K562 (cell line): ENCODE measurements around the gene USP6. TPM values are rescaled to one million over a fixed set of nuclear protein-coding genes. Genes with fewer than 3 reads are reported as not detected.

ENCODE experiments used
- ATAC-seq: fragments of 200-7000 bp; cut with Tn5 transposase; 3 replicates; pipeline ENCODE4 v1.9.1; 2020; ENCODE audit warnings: moderate library complexity
- BruUV-seq: library from RNA; stranded (reverse); fragments of 400-500 nt; replicated peaks from 2 replicates; lab custom pipeline; 2021; lab: Mats Ljungman, UMichigan
- CTCF ChIA-PET: fragments of 300-600 bp; formaldehyde crosslinking; extraction: SDS; loops from one replicate; lab custom pipeline; 2021; ENCODE audit warnings: low intra/inter-chr PET ratio; lab: Yijun Ruan, JAX
- POLR2A ChIA-PET: fragments of 300-600, 350-650 bp; sonication (Branson Sonifier 250); formaldehyde crosslinking; extraction: SDS; loops from one replicate; lab custom pipeline; 2021; ENCODE audit warnings: antibody characterized with exemption, inconsistent platforms; lab: Yijun Ruan, JAX
- DNase-seq, 4 experiments: peaks; one replicate each; pipeline versions ENCODE4 v3.0.0 to v3.0.0-alpha.2; 2011 to 2018; ENCODE audit warnings: low spot score in 3 of 4, mixed read lengths in 3 of 4; ENCODE audit errors: extremely low read depth in 1 of 4
- FAIRE-seq: peaks from 2 replicates; lab custom pipeline; 2011; peaks lifted over from hg19 to GRCh38; lab: Jason Lieb, UNC
- H2AFZ ChIP-seq: 2 replicates; pipeline ENCODE4 v1.6.0; 2011; ENCODE audit warnings: low read depth, low read length, control low read depth, inconsistent platforms
- H3K27ac ChIP-seq: fragments of 200-600 bp; 3 replicates; pipeline ENCODE4 v1.8.0; 2011; ENCODE audit warnings: low read depth, mild to moderate bottlenecking, control low read depth, inconsistent platforms, low read length, moderate library complexity, mixed read lengths; ENCODE audit errors: extremely low read depth
- H3K27me3 ChIP-seq, 2 experiments: fragments of 300-600 bp in 1 of 2; 2 replicates in 1 of 2; 3 replicates in 1 of 2; pipeline versions ENCODE4 v1.6.0 to v1.8.0; 2011; ENCODE audit warnings: inconsistent platforms in 2 of 2, low read length in 2 of 2, mild to moderate bottlenecking in 1 of 2, mixed read lengths in 1 of 2, moderate library complexity in 1 of 2; ENCODE audit not compliant: control insufficient read depth in 2 of 2, insufficient read depth in 2 of 2
- H3K36me3 ChIP-seq: fragments of 300-600 bp; 3 replicates; pipeline ENCODE4 v1.8.0; 2011; ENCODE audit warnings: mild to moderate bottlenecking, low read length, inconsistent platforms; ENCODE audit not compliant: control insufficient read depth, insufficient read depth
- H3K4me1 ChIP-seq, 2 experiments: fragments of 200-600 bp in 1 of 2; replicated peaks in 1 of 2; 2 replicates in 1 of 2; 3 replicates in 1 of 2; pipeline versions ENCODE4 v1.5.1 to v1.8.0; 2011; ENCODE audit warnings: inconsistent platforms in 2 of 2, low read length in 2 of 2, mild to moderate bottlenecking in 1 of 2, mixed read lengths in 1 of 2, moderate library complexity in 1 of 2; ENCODE audit not compliant: control insufficient read depth in 2 of 2, insufficient read depth in 2 of 2
- H3K4me2 ChIP-seq: 2 replicates; pipeline ENCODE4 v1.6.1; 2011; ENCODE audit warnings: low read length, control low read depth, inconsistent platforms, mixed read lengths; ENCODE audit not compliant: insufficient read depth
- H3K4me3 ChIP-seq: fragments of 200-600 bp; sonication (generic), shearing (Covaris generic); 2 replicates; pipeline ENCODE4 v1.5.1; 2016; ENCODE audit warnings: control low read depth, inconsistent platforms
- H3K79me2 ChIP-seq: fragments of 200-600 bp; 3 replicates; pipeline ENCODE4 v1.8.0; 2011; ENCODE audit warnings: low read length, inconsistent platforms; ENCODE audit not compliant: control insufficient read depth, insufficient read depth
- H3K9ac ChIP-seq, 2 experiments: 2 replicates each; pipeline versions ENCODE4 v1.6.0 to v1.6.1; 2011; ENCODE audit warnings: low read depth in 2 of 2, low read length in 2 of 2, control low read depth in 1 of 2, inconsistent platforms in 1 of 2, mild to moderate bottlenecking in 1 of 2, mixed read lengths in 1 of 2; ENCODE audit not compliant: insufficient read depth in 1 of 2
- H3K9me1 ChIP-seq: one replicate; pipeline ENCODE4 v1.6.0; 2011; ENCODE audit warnings: inconsistent platforms, mild to moderate bottlenecking, low read length, moderate library complexity; ENCODE audit not compliant: control insufficient read depth, insufficient read depth
- H3K9me3 ChIP-seq: replicated peaks from 2 replicates; pipeline ENCODE4 v1.5.1; 2011; ENCODE audit warnings: low read depth, low read length, inconsistent platforms; ENCODE audit not compliant: control insufficient read depth, insufficient read depth
- H4K20me1 ChIP-seq: replicated peaks from 2 replicates; pipeline ENCODE4 v1.6.1; 2011; ENCODE audit warnings: low read length, inconsistent platforms, mixed read lengths; ENCODE audit not compliant: control insufficient read depth, insufficient read depth
- CTBP1 ChIP-seq: fragments of 450-650 bp; IDR thresholded peaks from 2 replicates; pipeline ENCODE4 v1.6.1; 2016; ENCODE audit warnings: borderline replicate concordance
- TRIM28 ChIP-seq: fragments of 450-650 bp; IDR thresholded peaks from 2 replicates; pipeline ENCODE4 v1.6.1; 2017
- ZFP1 ChIP-seq: fragments of 450-650 bp; formaldehyde crosslinking; IDR thresholded peaks from 2 replicates; pipeline ENCODE4 v1.4.0; 2020; ENCODE audit warnings: mild to moderate bottlenecking, mixed read lengths
- ZNF253 ChIP-seq: fragments of 250-450 bp; sonication (Bioruptor Pico); conservative IDR thresholded peaks from 2 replicates; pipeline ENCODE4 v1.6.1; 2021; ENCODE audit warnings: mild to moderate bottlenecking
- ZNF395 ChIP-seq: fragments of 200-800 bp; sonication (Bioruptor generic); IDR thresholded peaks from 2 replicates; pipeline ENCODE4 v1.6.1; 2017; ENCODE audit warnings: missing genetic modification characterization, missing compliant biosample characterization
- WGBS: fragments of 100-300 bp; shearing (Covaris generic); methylation state at CpG from one replicate; pipeline ENCODE4 v1.1.6; 2016; ENCODE audit warnings: low coverage, mixed read lengths; ENCODE audit not compliant: insufficient coverage; ENCODE audit errors: missing lambda C conversion rate; 5-methylcytosine and 5-hydroxymethylcytosine counted together
- in situ Hi-C: fragments of 300-500 bp; cut with MboI; formaldehyde crosslinking; loops from 4 replicates; pipeline ENCODE4 v1.15.0; 2018; ENCODE audit warnings: inconsistent platforms, mixed read lengths
- intact Hi-C: fragments of 100-400 bp; cut with micrococcal nuclease; formaldehyde crosslinking; loops from 2 replicates; pipeline ENCODE4 v1.14.2; 2022
- polyA plus RNA-seq, 8 experiments: library from polyadenylated mRNA; depleted of rRNA in 4 of 8; stranded (reverse) in 5 of 8; unstranded in 3 of 8; fragments of >200 nt; fragmentation: Nextera tagmentation in 2 of 8; fragmentation: Illumina TruSeq in 1 of 8; extraction: Ambion mirVana in 2 of 8; extraction: Trizol in 1 of 8; gene quantifications; 2 replicates each; pipeline versions ENCODE4 v1.2.1 to v1.2.3, GENCODE V29; 2011 to 2014; ENCODE audit warnings: inconsistent platforms in 1 of 8, missing spikeins in 1 of 8
- total RNA-seq, 7 experiments: library from RNA; depleted of rRNA in 6 of 7; stranded (reverse); fragments of >200 nt in 6 of 7; fragmentation: Illumina TruSeq in 2 of 7; extraction: Trizol in 2 of 7; gene quantifications; 2 replicates each; pipeline versions ENCODE4 v1.2.1 to v1.2.3, GENCODE V29; 2011 to 2021; ENCODE audit warnings: low replicate concordance in 1 of 7

The USP6 gene
- total and polyA plus RNA-seq, 9 of the 15 experiments (the other 6 are each of a cell fraction or from before 2014, with no cell fraction given): 0.01 to 0.09 (median 0.04) TPM; not detected in 4

- in situ Hi-C loops: no loop called here
- Histone ChIP-seq H3K36me3 (0 out of 3 replicates have a peak, but pooled peaks cover 2% of the 10 kb centered on the region), H3K4me3 (no peak overlapping the region), H4K20me1 (no peaks in the 10 kb centered on the region), H3K9me1 (no peaks in the 10 kb centered on the region), H3K9me3 (no peaks in the 10 kb centered on the region; the same call in 1 of the 2 replicates), H3K4me2 (no peak overlapping the region), H2AFZ (no peak overlapping the region), H3K79me2 (peaks cover 7% of the 10 kb centered on the region; the same call in 2 of the 3 replicates), H3K27ac (no peak overlapping the region), H3K9ac (no peak overlapping the region), H3K4me1 (peaks cover 0 to 5% of the 10 kb centered on the region in 2 experiments; a peak in 3 of 5 replicates), H3K27me3 (no peaks in the 10 kb centered on the region)
- TF ChIP-seq ZNF395 (CRISPR knock-in tag) (no peak), TRIM28 (no peak), ZFP1 (CRISPR knock-in tag) (no peak), ZNF253 (CRISPR knock-in tag) (no peak), CTBP1 (no peak)
- WGBS: 46% methylated on average over 2 of the region's 2 CpGs
- ChIA-PET CTCF (no interaction called here), POLR2A (interaction anchor here (0.6 kb wide), 1 partner anchor 1344 kb away, joined by 3 read pairs; no protein-coding TSS in a partner anchor)
- no peak for DNase-seq
- FAIRE-seq: no peak
- no peak for ATAC-seq
- intact Hi-C loops: no loop called here
- BruUV-seq: no TSS peak
Measured at GRCh38 chr17:5194346-5194745, 78.5 kb downstream of the USP6 start.
